ENCODE results near the gene FHOD1.

FHOD1 gene

GRCh38 chr16:67193536-67193935 is 53.7 kb downstream of the FHOD1 start:
- ChIA-PET POLR2A (ENCODE audit: low non-redundant PET) (interaction anchor here (1.3 kb wide), 1 partner anchor 11 kb away, joined by 3 read pairs; no protein-coding TSS in a partner anchor), CTCF (interaction anchor here (0.5 to 1.5 kb wide), 3 partner anchors 24 to 642 kb away, joined by 4 to 5 read pairs (median 4); no protein-coding TSS in a partner anchor)
- no peak for DNase-seq (ENCODE audit: low spot score)
- TF ChIP-seq CTCF (conservative IDR thresholded peaks at IDR 0.05; ENCODE audit: low read depth), result no peak
- peak overlapping the region; percentile 92 for H3K27ac ChIP-seq

GRCh38 chr16:67192781-67193361 is 54.4 kb downstream of the FHOD1 start:
- CTCF ChIA-PET, result interaction anchor here (1.0 to 1.5 kb wide), 2 partner anchors 23 to 175 kb away, joined by 4 read pairs; no protein-coding TSS in a partner anchor
- no peak for DNase-seq (ENCODE audit: low spot score)
- TF ChIP-seq CTCF (conservative IDR thresholded peaks at IDR 0.05; ENCODE audit: low read depth), result no peak

DNA sequence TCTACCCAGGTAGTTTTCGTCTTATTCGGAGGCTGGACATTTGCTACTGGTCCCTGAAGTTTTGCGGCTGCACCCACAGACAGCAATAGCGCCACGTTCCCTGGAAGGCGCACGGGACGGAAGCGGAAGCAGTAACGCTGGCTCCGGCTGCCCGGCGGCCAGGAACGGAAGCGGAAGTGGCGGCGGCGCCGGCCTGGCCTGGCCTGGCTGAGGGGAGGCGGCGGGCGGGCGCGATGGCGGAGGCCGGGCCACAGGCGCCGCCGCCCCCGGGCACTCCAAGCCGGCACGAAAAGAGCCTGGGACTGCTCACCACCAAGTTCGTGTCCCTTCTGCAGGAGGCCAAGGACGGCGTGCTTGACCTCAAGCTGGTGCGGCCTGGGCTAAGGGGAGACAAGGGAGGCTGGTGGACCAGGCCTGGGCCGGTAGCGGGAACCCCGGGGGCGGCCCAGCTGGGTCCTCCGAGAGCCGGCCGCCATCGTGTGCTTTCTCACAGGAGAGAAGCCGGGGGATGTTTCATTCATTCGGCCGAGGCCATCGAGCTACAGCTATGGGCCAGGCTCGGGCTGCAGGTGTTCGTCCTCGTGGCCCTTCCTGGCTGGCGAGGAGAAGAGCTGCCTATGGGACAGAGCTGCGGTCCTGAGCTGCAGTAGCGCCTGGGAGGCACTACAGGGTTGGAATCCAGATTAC is 55.1 kb downstream of the FHOD1 start, which contains the start of gene E2F4:
E2F4 (plus strand) TSS at position 161 of the 687 bp plus-strand sequence; CDS start at position 234, 73 bp downstream.
- TF ChIP-seq CTCF (conservative IDR thresholded peaks at IDR 0.05; ENCODE audit: low read depth), result no peak
- DNase-seq (ENCODE audit: low spot score), result peak; percentile 88
- H3K27ac ChIP-seq, result peak within 1 kb of the TSS; percentile 74
- CTCF ChIA-PET, result interaction anchor here (1.0 to 1.5 kb wide), 2 partner anchors 23 to 174 kb away, joined by 4 read pairs; no protein-coding TSS in a partner anchor
- POLR2A ChIA-PET (ENCODE audit: low non-redundant PET), result interaction anchor here (0.7 to 1.3 kb wide), 2 partner anchors 10 to 45 kb away, joined by 3 read pairs; no protein-coding TSS in a partner anchor

More at GRCh38 chr16:67192781-67193361, 54.4 kb downstream of the FHOD1 start:
- H3K27ac ChIP-seq, result peak overlapping the region; percentile 74
- POLR2A ChIA-PET (ENCODE audit: low non-redundant PET), result interaction anchor here (0.7 to 1.3 kb wide), 2 partner anchors 11 to 46 kb away, joined by 3 read pairs; no protein-coding TSS in a partner anchor

- POLR2A ChIA-PET (ENCODE audit: low non-redundant PET), result no interaction called here
- CTCF ChIA-PET, result no interaction called here
- peak overlapping the region; percentile 74 for H3K27ac ChIP-seq
- no peak for DNase-seq (ENCODE audit: low spot score)
- no peak for TF ChIP-seq CTCF (conservative IDR thresholded peaks at IDR 0.05; ENCODE audit: low read depth)
These were observed 55.8 kb downstream of the FHOD1 start for GRCh38 chr16:67191411-67191994.

DNA sequence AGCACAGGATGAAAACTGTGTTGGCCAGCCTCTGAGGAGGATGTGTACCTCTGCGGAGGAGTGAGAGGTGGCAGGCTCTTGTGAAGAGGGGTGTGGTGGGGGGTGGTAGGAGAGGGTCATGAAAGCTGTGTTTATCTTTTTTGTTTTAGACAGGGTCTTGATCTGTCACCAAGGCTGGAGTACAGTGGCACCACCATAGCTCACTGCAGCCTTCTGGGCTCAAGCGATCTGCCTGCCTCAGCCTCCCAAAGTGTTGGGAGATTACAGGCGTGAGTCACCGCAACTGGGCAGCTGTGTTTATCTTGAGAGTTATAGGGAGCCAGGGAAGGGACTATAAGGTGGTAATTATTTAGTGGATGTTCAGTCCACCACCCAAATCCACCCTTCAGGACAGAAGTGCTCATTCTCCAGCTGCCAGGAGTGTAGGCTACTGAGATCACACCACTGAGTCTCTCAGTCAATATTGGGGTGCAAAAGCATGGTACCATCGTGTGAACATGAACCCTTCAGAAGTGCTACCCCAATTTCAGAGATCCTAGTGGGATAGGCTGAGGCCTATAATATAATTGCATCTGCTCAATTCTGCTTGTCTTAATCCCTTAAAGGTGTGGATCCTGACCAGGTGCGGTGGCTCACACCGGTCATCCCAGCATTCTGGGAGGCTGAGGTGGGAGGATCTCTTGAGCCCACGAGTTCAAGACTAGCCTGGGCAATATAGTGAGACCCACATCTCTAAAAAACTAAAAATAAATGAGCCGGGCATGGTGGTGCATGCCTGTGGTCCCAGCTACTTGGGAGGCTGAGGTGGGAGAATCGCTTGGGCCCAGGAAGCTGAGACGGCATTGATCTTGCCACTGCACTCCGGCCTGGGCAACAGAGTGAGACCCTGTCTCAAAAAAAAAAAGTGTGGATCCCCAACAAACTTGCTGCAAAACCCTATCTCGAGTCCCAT is 56.6 kb downstream of the FHOD1 start:
- no peak for TF ChIP-seq CTCF (conservative IDR thresholded peaks at IDR 0.05; ENCODE audit: low read depth)
- ChIA-PET POLR2A (ENCODE audit: low non-redundant PET) (no interaction called here), CTCF (interaction anchor here (0.5 to 0.7 kb wide), 2 partner anchors 21 to 237 kb away, joined by 3 to 6 read pairs; partner anchors contain the start of gene NOL3)
- no peak for DNase-seq (ENCODE audit: low spot score)
- peak overlapping the region; percentile 26; the same call in 1 of the 2 replicates for H3K27ac ChIP-seq
